HEK293 (cell line): ENCODE results near the gene HSD17B1.

Experiments used
- EGR2 ChIP-seq: fragments of 450-650 bp; formaldehyde crosslinking; IDR thresholded peaks from 2 replicates; pipeline ENCODE4 v1.5.1; 2016; ENCODE audit warnings: low read depth, missing biosample characterization, missing genetic modification characterization
- PRDM2 ChIP-seq: fragments of 450-650 bp; formaldehyde crosslinking; IDR thresholded peaks from 2 replicates; pipeline ENCODE4 v1.5.1; 2016; ENCODE audit warnings: missing biosample characterization, missing genetic modification characterization, borderline replicate concordance
- SP3 ChIP-seq: fragments of 450-650 bp; formaldehyde crosslinking; IDR thresholded peaks from 2 replicates; pipeline ENCODE4 v1.5.1; 2016; ENCODE audit warnings: missing biosample characterization, missing genetic modification characterization
- YY1 ChIP-seq: fragments of 450-650 bp; formaldehyde crosslinking; IDR thresholded peaks from 2 replicates; pipeline ENCODE4 v1.5.1; 2018; ENCODE audit warnings: missing biosample characterization, missing genetic modification characterization
- YY2 ChIP-seq: fragments of 450-650 bp; formaldehyde crosslinking; IDR thresholded peaks from 2 replicates; pipeline ENCODE4 v1.5.1; 2016; ENCODE audit warnings: missing biosample characterization, missing genetic modification characterization
- ZBTB17 ChIP-seq: fragments of 450-650 bp; formaldehyde crosslinking; IDR thresholded peaks from 2 replicates; pipeline ENCODE4 v1.5.1; 2016; ENCODE audit warnings: missing biosample characterization, missing genetic modification characterization
- ZFP37 ChIP-seq: fragments of 450-650 bp; formaldehyde crosslinking; IDR thresholded peaks from 2 replicates; pipeline ENCODE4 v1.5.1; 2016; ENCODE audit warnings: missing biosample characterization, missing genetic modification characterization
- ZIC2 ChIP-seq: fragments of 450-650 bp; formaldehyde crosslinking; IDR thresholded peaks from 2 replicates; pipeline ENCODE4 v1.5.1; 2016; ENCODE audit warnings: missing biosample characterization, missing genetic modification characterization
- ZNF121 ChIP-seq: fragments of 450-650 bp; formaldehyde crosslinking; IDR thresholded peaks from 2 replicates; pipeline ENCODE4 v1.5.1; 2016; ENCODE audit warnings: missing biosample characterization, missing genetic modification characterization
- ZNF132 ChIP-seq: fragments of 450-650 bp; formaldehyde crosslinking; IDR thresholded peaks from 2 replicates; pipeline ENCODE4 v1.5.1; 2017; ENCODE audit warnings: missing biosample characterization, missing genetic modification characterization, borderline replicate concordance
- ZNF223 ChIP-seq: fragments of 450-650 bp; formaldehyde crosslinking; IDR thresholded peaks from 2 replicates; pipeline ENCODE4 v1.5.1; 2016; ENCODE audit warnings: missing biosample characterization, missing genetic modification characterization
- ZNF266 ChIP-seq: fragments of 450-650 bp; formaldehyde crosslinking; IDR thresholded peaks from 2 replicates; pipeline ENCODE4 v1.5.1; 2016; ENCODE audit warnings: missing biosample characterization, missing genetic modification characterization, low read depth
- ZNF274 ChIP-seq, 2 experiments: fragments of 200-500 bp in 1 of 2; fragments of 450-650 bp in 1 of 2; sonication (Bioruptor generic) in 1 of 2; formaldehyde crosslinking in 1 of 2; IDR thresholded peaks; 2 replicates each; pipeline versions ENCODE4 v1.5.1 to v1.6.1; 2014 to 2016; ENCODE audit warnings: borderline replicate concordance in 1 of 2, inconsistent platforms in 1 of 2, low read length in 1 of 2, missing biosample characterization in 1 of 2, missing genetic modification characterization in 1 of 2
- ZNF423 ChIP-seq: fragments of 450-650 bp; formaldehyde crosslinking; IDR thresholded peaks from 2 replicates; pipeline ENCODE4 v1.5.1; 2016; ENCODE audit warnings: missing biosample characterization, missing genetic modification characterization
- ZNF555 ChIP-seq: fragments of 450-650 bp; formaldehyde crosslinking; conservative IDR thresholded peaks from 2 replicates; pipeline ENCODE4 v1.5.1; 2017; ENCODE audit warnings: missing biosample characterization, mild to moderate bottlenecking, missing genetic modification characterization, inconsistent platforms
- ZNF560 ChIP-seq: fragments of 450-650 bp; formaldehyde crosslinking; IDR thresholded peaks from 2 replicates; pipeline ENCODE4 v1.5.1; 2017; ENCODE audit warnings: missing biosample characterization, missing genetic modification characterization, borderline replicate concordance
- ZNF571 ChIP-seq: fragments of 450-650 bp; formaldehyde crosslinking; IDR thresholded peaks from 2 replicates; pipeline ENCODE4 v1.5.0; 2017; ENCODE audit warnings: missing biosample characterization, missing genetic modification characterization
- ZNF624 ChIP-seq: fragments of 450-650 bp; formaldehyde crosslinking; IDR thresholded peaks from 2 replicates; pipeline ENCODE4 v1.5.1; 2017; ENCODE audit warnings: missing biosample characterization, missing genetic modification characterization
- ZNF768 ChIP-seq: fragments of 450-650 bp; formaldehyde crosslinking; IDR thresholded peaks from 2 replicates; pipeline ENCODE4 v1.5.1; 2018; ENCODE audit warnings: missing biosample characterization, mild to moderate bottlenecking, missing genetic modification characterization
- ZNF830 ChIP-seq: fragments of 450-650 bp; IDR thresholded peaks from 2 replicates; pipeline ENCODE4 v1.5.0; 2018; ENCODE audit warnings: missing biosample characterization, missing genetic modification characterization, low read depth, mild to moderate bottlenecking, moderate library complexity
- TF ChIP-seq, protein P1 (sequence below): fragments of 450-650 bp; IDR thresholded peaks from 2 replicates; pipeline ENCODE4 v1.5.1; 2018; ENCODE audit warnings: missing biosample characterization, mild to moderate bottlenecking, missing genetic modification characterization
- TF ChIP-seq, protein P2 (sequence below): fragments of 450-650 bp; formaldehyde crosslinking; conservative IDR thresholded peaks from 2 replicates; pipeline ENCODE4 v1.5.1; 2016; ENCODE audit warnings: low read depth, missing biosample characterization, missing genetic modification characterization
- TF ChIP-seq, protein P3 (sequence below): fragments of 450-650 bp; formaldehyde crosslinking; IDR thresholded peaks from 2 replicates; pipeline ENCODE4 v1.5.1; 2016; ENCODE audit warnings: missing biosample characterization, missing genetic modification characterization

Gene HSD17B1

GRCh38 chr17:42566883-42567573 lies 14.3 kb downstream of the HSD17B1 start, which contains the start of gene MLX (continued):
- TF ChIP-seq ZFP37 = peak; percentile 58; the same call in 1 of the 2 replicates
- TF ChIP-seq, protein P1, sequence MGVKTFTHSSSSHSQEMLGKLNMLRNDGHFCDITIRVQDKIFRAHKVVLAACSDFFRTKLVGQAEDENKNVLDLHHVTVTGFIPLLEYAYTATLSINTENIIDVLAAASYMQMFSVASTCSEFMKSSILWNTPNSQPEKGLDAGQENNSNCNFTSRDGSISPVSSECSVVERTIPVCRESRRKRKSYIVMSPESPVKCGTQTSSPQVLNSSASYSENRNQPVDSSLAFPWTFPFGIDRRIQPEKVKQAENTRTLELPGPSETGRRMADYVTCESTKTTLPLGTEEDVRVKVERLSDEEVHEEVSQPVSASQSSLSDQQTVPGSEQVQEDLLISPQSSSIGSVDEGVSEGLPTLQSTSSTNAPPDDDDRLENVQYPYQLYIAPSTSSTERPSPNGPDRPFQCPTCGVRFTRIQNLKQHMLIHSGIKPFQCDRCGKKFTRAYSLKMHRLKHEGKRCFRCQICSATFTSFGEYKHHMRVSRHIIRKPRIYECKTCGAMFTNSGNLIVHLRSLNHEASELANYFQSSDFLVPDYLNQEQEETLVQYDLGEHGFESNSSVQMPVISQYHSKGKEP (tag by site-specific recombination) = 0 out of 2 replicates have a peak, but pooled peaks have one; percentile 17
- TF ChIP-seq, protein P2, sequence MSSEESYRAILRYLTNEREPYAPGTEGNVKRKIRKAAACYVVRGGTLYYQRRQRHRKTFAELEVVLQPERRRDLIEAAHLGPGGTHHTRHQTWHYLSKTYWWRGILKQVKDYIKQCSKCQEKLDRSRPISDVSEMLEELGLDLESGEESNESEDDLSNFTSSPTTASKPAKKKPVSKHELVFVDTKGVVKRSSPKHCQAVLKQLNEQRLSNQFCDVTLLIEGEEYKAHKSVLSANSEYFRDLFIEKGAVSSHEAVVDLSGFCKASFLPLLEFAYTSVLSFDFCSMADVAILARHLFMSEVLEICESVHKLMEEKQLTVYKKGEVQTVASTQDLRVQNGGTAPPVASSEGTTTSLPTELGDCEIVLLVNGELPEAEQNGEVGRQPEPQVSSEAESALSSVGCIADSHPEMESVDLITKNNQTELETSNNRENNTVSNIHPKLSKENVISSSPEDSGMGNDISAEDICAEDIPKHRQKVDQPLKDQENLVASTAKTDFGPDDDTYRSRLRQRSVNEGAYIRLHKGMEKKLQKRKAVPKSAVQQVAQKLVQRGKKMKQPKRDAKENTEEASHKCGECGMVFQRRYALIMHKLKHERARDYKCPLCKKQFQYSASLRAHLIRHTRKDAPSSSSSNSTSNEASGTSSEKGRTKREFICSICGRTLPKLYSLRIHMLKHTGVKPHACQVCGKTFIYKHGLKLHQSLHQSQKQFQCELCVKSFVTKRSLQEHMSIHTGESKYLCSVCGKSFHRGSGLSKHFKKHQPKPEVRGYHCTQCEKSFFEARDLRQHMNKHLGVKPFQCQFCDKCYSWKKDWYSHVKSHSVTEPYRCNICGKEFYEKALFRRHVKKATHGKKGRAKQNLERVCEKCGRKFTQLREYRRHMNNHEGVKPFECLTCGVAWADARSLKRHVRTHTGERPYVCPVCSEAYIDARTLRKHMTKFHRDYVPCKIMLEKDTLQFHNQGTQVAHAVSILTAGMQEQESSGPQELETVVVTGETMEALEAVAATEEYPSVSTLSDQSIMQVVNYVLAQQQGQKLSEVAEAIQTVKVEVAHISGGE = peak; percentile 88
- TF ChIP-seq, protein P3, sequence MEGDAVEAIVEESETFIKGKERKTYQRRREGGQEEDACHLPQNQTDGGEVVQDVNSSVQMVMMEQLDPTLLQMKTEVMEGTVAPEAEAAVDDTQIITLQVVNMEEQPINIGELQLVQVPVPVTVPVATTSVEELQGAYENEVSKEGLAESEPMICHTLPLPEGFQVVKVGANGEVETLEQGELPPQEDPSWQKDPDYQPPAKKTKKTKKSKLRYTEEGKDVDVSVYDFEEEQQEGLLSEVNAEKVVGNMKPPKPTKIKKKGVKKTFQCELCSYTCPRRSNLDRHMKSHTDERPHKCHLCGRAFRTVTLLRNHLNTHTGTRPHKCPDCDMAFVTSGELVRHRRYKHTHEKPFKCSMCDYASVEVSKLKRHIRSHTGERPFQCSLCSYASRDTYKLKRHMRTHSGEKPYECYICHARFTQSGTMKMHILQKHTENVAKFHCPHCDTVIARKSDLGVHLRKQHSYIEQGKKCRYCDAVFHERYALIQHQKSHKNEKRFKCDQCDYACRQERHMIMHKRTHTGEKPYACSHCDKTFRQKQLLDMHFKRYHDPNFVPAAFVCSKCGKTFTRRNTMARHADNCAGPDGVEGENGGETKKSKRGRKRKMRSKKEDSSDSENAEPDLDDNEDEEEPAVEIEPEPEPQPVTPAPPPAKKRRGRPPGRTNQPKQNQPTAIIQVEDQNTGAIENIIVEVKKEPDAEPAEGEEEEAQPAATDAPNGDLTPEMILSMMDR = peak; percentile 86
- TF ChIP-seq ZNF560 (tag by site-specific recombination) = no peak
- TF ChIP-seq PRDM2 (tag by site-specific recombination) = peak; percentile 95; the same call in 1 of the 2 replicates
- 0 out of 2 replicates have a peak, but pooled peaks have one; percentile 29 for TF ChIP-seq ZNF223 (tag by site-specific recombination)
- TF ChIP-seq SP3 (tag by site-specific recombination) = peak; percentile 46; the same call in 1 of the 2 replicates
- no peak for TF ChIP-seq ZNF571 (tag by site-specific recombination)
- TF ChIP-seq ZNF121 = no peak
- TF ChIP-seq ZNF624 (tag by site-specific recombination) = no peak
- TF ChIP-seq ZNF830 = no peak
- TF ChIP-seq ZNF768 (tag by site-specific recombination) = no peak
- TF ChIP-seq ZNF555 (tag by site-specific recombination) = no peak
- peak; percentile 37 for TF ChIP-seq YY1 (tag by site-specific recombination)
- peak; percentile 51 for TF ChIP-seq ZNF423 (tag by site-specific recombination)
- peak; percentile 89; the same call in 1 of the 2 replicates for TF ChIP-seq YY2
- TF ChIP-seq ZNF274 (IDR thresholded peaks at IDR 0.05; ENCODE audit: low read length) = no peak
- TF ChIP-seq ZNF274 (tag by site-specific recombination; IDR thresholded peaks at IDR 0.05; ENCODE audit: borderline replicate concordance) = no peak
- peak; percentile 4; the same call in 1 of the 2 replicates for TF ChIP-seq ZBTB17 (tag by site-specific recombination)
- TF ChIP-seq EGR2 = no peak; the same call in none of the 2 replicates
- no peak for TF ChIP-seq ZNF132 (tag by site-specific recombination)
- peak; percentile 91 for TF ChIP-seq ZIC2
- no peak for TF ChIP-seq ZNF266 (tag by site-specific recombination)
